HCT116 (cell line): ENCODE results near the gene HSDL2. TPM values are rescaled to one million over a fixed set of nuclear protein-coding genes. Genes with fewer than 3 reads are reported as not detected.

Experiments
- ATAC-seq: fragments of 200-7000 bp; cut with Tn5 transposase; 2 replicates; pipeline ENCODE4 v1.9.1; 2020; ENCODE audit warnings: mild to moderate bottlenecking, moderate library complexity
- BruUV-seq: library from RNA; stranded (reverse); fragments of 400-500 nt; replicated peaks from 2 replicates; lab custom pipeline; 2021; lab: Mats Ljungman, UMichigan
- CTCF ChIA-PET: fragments of 300-600 bp; sonication (Branson Sonifier 250); formaldehyde crosslinking; loops from one replicate; lab custom pipeline; 2021; ENCODE audit warnings: antibody characterized with exemption; lab: Charles Lee
- POLR2A ChIA-PET: fragments of 300-600, 350-600 bp; sonication (Branson Sonifier 250); formaldehyde crosslinking; loops from one replicate; lab custom pipeline; 2021; ENCODE audit warnings: antibody characterized with exemption; lab: Charles Lee
- RAD21 ChIA-PET, 2 experiments: fragments of 300-600 bp; sonication (Branson Sonifier 250); formaldehyde crosslinking; loops; one replicate each; lab custom pipeline; 2023; ENCODE audit warnings: low total read pairs in 2 of 2; ENCODE audit not compliant: uncharacterized antibody in 2 of 2, unreplicated experiment in 2 of 2, low non-redundant PET in 1 of 2; lab: Charles Lee
- DNase-seq: peaks from one replicate; pipeline ENCODE4 v3.0.0-alpha.2; 2010; ENCODE audit warnings: low read depth, low spot score
- H2AFZ ChIP-seq: fragments of 200-600 bp; shearing (Covaris generic), sonication (generic); 2 replicates; pipeline ENCODE4 v1.6.1; 2017; ENCODE audit warnings: low read depth, mixed run types, mixed read lengths, antibody characterized with exemption, low read length; ENCODE audit not compliant: poor library complexity, severe bottlenecking
- H3K27ac ChIP-seq: 2 replicates; pipeline ENCODE4 v1.5.1; 2012; ENCODE audit warnings: low read depth, low read length
- H3K27me3 ChIP-seq: fragments of 200-600 bp; sonication (generic); 2 replicates; pipeline ENCODE4 v1.6.1; 2016; ENCODE audit warnings: mixed run types, low read length, mixed read lengths; ENCODE audit not compliant: insufficient read depth
- H3K36me3 ChIP-seq, 2 experiments: fragments of 200-500 bp in 1 of 2; fragments of 200-600 bp in 1 of 2; sonication (Bioruptor generic) in 1 of 2; sonication (generic) in 1 of 2; 2 replicates each; pipeline versions ENCODE4 v1.5.1 to v1.6.1; 2014 to 2016; ENCODE audit warnings: low read length in 2 of 2, inconsistent platforms in 1 of 2, mixed read lengths in 1 of 2, mixed run types in 1 of 2; ENCODE audit not compliant: insufficient read depth in 2 of 2, control insufficient read depth in 1 of 2
- H3K4me1 ChIP-seq, 2 experiments: fragments of 200-600 bp in 1 of 2; sonication (generic) in 1 of 2; 2 replicates each; pipeline versions ENCODE4 v1.5.1 to v1.6.1; 2012 to 2017; ENCODE audit warnings: low read length in 2 of 2, inconsistent platforms in 1 of 2, mild to moderate bottlenecking in 1 of 2, mixed read lengths in 1 of 2, mixed run types in 1 of 2, moderate library complexity in 1 of 2; ENCODE audit not compliant: insufficient read depth in 2 of 2, control insufficient read depth in 1 of 2
- H3K4me2 ChIP-seq: fragments of 200-600 bp; sonication (generic); 2 replicates; pipeline ENCODE4 v1.6.1; 2017; ENCODE audit warnings: mixed run types, low read length, mixed read lengths
- H3K4me3 ChIP-seq, 2 experiments: fragments of 200-600 bp in 1 of 2; sonication (generic) in 1 of 2; replicated peaks in 1 of 2; 2 replicates each; pipeline ENCODE4 v1.5.1; 2011 to 2016; ENCODE audit warnings: low read length in 2 of 2, control low read depth in 1 of 2, low read depth in 1 of 2, mild to moderate bottlenecking in 1 of 2, mixed read lengths in 1 of 2, mixed run types in 1 of 2
- H3K79me2 ChIP-seq: fragments of 200-600 bp; sonication (generic); 2 replicates; pipeline ENCODE4 v1.6.1; 2017; ENCODE audit warnings: mild to moderate bottlenecking, mixed run types, low read length, moderate library complexity, mixed read lengths; ENCODE audit not compliant: insufficient read depth
- H3K9ac ChIP-seq: fragments of 200-600 bp; sonication (generic); 2 replicates; pipeline ENCODE4 v1.6.1; 2016; ENCODE audit warnings: low read length, mixed read lengths
- H3K9me2 ChIP-seq: fragments of 200-600 bp; sonication (generic), shearing (Covaris generic); 2 replicates; pipeline ENCODE4 v1.6.1; 2017; ENCODE audit warnings: mixed run types, mild to moderate bottlenecking, moderate library complexity; ENCODE audit not compliant: insufficient read depth
- H3K9me3 ChIP-seq, 2 experiments: fragments of 200-500 bp in 1 of 2; fragments of 200-600 bp in 1 of 2; sonication (Bioruptor generic) in 1 of 2; sonication (generic) in 1 of 2; 2 replicates each; pipeline ENCODE4 v1.6.1; 2014 to 2017; ENCODE audit warnings: low read length in 2 of 2, mixed read lengths in 2 of 2, inconsistent platforms in 1 of 2, low read depth in 1 of 2, mild to moderate bottlenecking in 1 of 2, mixed run types in 1 of 2, moderate library complexity in 1 of 2; ENCODE audit not compliant: control insufficient read depth in 1 of 2, insufficient read depth in 1 of 2
- H4K20me1 ChIP-seq: fragments of 200-600 bp; sonication (generic), shearing (Covaris generic); 2 replicates; pipeline ENCODE4 v1.6.1; 2017; ENCODE audit warnings: mixed run types, mild to moderate bottlenecking, moderate library complexity; ENCODE audit not compliant: insufficient read depth
- CBX3 ChIP-seq: IDR thresholded peaks from 2 replicates; pipeline ENCODE4 v1.6.1; 2012; ENCODE audit warnings: low read depth
- CEBPB ChIP-seq: IDR thresholded peaks from 2 replicates; pipeline ENCODE4 v1.6.1; 2012; ENCODE audit warnings: low read depth
- ELF1 ChIP-seq: IDR thresholded peaks from 2 replicates; pipeline ENCODE4 v1.6.1; 2012; ENCODE audit warnings: low read depth, borderline replicate concordance
- FOSL1 ChIP-seq: IDR thresholded peaks from 2 replicates; pipeline ENCODE4 v1.6.1; 2012; ENCODE audit warnings: low read depth
- POLR2AphosphoS5 ChIP-seq: IDR thresholded peaks from 2 replicates; pipeline ENCODE4 v1.6.1; 2011; ENCODE audit warnings: mild to moderate bottlenecking, low read depth, low read length, moderate library complexity
- RAD21 ChIP-seq: IDR thresholded peaks from 2 replicates; pipeline ENCODE4 v1.6.1; 2012; ENCODE audit warnings: low read depth, mild to moderate bottlenecking
- SIN3A ChIP-seq: IDR thresholded peaks from 2 replicates; pipeline ENCODE4 v1.6.1; 2012; ENCODE audit warnings: low read depth
- ZNF274 ChIP-seq: fragments of 200-500 bp; sonication (Bioruptor generic); IDR thresholded peaks from 2 replicates; pipeline ENCODE4 v1.6.1; 2014; ENCODE audit warnings: mild to moderate bottlenecking, low read depth, low read length, inconsistent platforms
- intact Hi-C: fragments of 100-400 bp; cut with micrococcal nuclease; formaldehyde crosslinking; loops from 2 replicates; pipeline ENCODE4 v1.10.0; 2022
- total RNA-seq: library from RNA; stranded (reverse); gene quantifications from one replicate; pipeline ENCODE4 v1.2.1, GENCODE V29; 2021; ENCODE audit not compliant: unreplicated experiment
- TF ChIP-seq, protein P1 (sequence below): IDR thresholded peaks from 2 replicates; pipeline ENCODE4 v1.6.1; 2012; ENCODE audit warnings: low read depth
- TF ChIP-seq, protein P2 (sequence below): IDR thresholded peaks from 2 replicates; pipeline ENCODE4 v1.6.1; 2012

HSDL2 gene
- total RNA-seq, 1 experiment from 2014 or later, result 33.9 TPM

DNA sequence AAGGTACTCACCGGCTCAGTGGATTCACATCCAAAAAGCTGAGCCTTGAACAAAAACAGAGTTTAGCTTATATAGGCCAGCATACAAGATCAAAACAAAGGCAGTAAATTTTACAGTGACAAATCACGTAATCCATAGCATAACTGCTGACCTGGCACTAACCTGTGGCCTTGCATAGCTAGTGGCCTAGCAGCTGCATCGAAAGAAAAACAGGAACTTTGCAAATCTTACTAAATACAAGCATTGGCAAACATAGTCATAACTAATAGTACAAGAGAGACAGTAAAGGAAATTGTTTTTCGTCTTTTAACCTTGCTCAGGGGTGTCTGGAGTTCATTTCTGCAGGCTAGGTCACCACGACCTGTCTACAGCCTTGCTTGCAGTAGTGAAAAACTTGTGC is 4.8 kb downstream of the HSDL2 start:
- RAD21 ChIA-PET, result no interaction called here
- Histone ChIP-seq H3K36me3 (no peaks in the 10 kb centered on the region; a peak in 1 of 4 replicates), H2AFZ (no peak overlapping the region), H3K9me3 (no peaks in the 10 kb centered on the region), H4K20me1 (no peaks in the 10 kb centered on the region), H3K79me2 (peaks cover 77% of the 10 kb centered on the region), H3K4me3 (no peak overlapping the region), H3K4me1 (peaks cover 0 to 6% of the 10 kb centered on the region in 2 experiments; a peak in 2 of 4 replicates), H3K9me2 (no peaks in the 10 kb centered on the region), H3K27me3 (no peaks in the 10 kb centered on the region), H3K27ac (no peak overlapping the region), H3K9ac (no peak overlapping the region), H3K4me2 (no peak overlapping the region)
- DNase-seq, result no peak
- ATAC-seq, result no peak
- BruUV-seq, result no TSS peak
- no peak for TF ChIP-seq POLR2AphosphoS5
- TF ChIP-seq SIN3A, result no peak
- TF ChIP-seq CBX3, result no peak
- TF ChIP-seq CEBPB, result no peak
- TF ChIP-seq, protein P1, sequence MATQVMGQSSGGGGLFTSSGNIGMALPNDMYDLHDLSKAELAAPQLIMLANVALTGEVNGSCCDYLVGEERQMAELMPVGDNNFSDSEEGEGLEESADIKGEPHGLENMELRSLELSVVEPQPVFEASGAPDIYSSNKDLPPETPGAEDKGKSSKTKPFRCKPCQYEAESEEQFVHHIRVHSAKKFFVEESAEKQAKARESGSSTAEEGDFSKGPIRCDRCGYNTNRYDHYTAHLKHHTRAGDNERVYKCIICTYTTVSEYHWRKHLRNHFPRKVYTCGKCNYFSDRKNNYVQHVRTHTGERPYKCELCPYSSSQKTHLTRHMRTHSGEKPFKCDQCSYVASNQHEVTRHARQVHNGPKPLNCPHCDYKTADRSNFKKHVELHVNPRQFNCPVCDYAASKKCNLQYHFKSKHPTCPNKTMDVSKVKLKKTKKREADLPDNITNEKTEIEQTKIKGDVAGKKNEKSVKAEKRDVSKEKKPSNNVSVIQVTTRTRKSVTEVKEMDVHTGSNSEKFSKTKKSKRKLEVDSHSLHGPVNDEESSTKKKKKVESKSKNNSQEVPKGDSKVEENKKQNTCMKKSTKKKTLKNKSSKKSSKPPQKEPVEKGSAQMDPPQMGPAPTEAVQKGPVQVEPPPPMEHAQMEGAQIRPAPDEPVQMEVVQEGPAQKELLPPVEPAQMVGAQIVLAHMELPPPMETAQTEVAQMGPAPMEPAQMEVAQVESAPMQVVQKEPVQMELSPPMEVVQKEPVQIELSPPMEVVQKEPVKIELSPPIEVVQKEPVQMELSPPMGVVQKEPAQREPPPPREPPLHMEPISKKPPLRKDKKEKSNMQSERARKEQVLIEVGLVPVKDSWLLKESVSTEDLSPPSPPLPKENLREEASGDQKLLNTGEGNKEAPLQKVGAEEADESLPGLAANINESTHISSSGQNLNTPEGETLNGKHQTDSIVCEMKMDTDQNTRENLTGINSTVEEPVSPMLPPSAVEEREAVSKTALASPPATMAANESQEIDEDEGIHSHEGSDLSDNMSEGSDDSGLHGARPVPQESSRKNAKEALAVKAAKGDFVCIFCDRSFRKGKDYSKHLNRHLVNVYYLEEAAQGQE, result no peak
- TF ChIP-seq RAD21, result no peak
- no peak for TF ChIP-seq FOSL1
- TF ChIP-seq ZNF274, result no peak
- TF ChIP-seq, protein P2, sequence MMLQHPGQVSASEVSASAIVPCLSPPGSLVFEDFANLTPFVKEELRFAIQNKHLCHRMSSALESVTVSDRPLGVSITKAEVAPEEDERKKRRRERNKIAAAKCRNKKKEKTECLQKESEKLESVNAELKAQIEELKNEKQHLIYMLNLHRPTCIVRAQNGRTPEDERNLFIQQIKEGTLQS, result no peak
- TF ChIP-seq ELF1, result no peak
- POLR2A ChIA-PET, result interaction anchor here (1.5 kb wide), 1 partner anchor 334 kb away, joined by 3 read pairs; the partner anchor contains the start of gene INIP
- CTCF ChIA-PET, result no interaction called here
- intact Hi-C loops, result no loop called here
